Jurkat, Clone E6-1 (cell line): Measurements from ENCODE around the gene UNC5C. TPM values are rescaled to one million over a fixed set of nuclear protein-coding genes. Genes with fewer than 3 reads are reported as not detected.

Experiments
- DNase-seq: peaks from one replicate; pipeline ENCODE4 v3.0.0-alpha.2; 2011; ENCODE audit warnings: low read depth, low spot score
- H3K4me3 ChIP-seq: 2 replicates; pipeline ENCODE4 v1.5.1; 2011; ENCODE audit warnings: mild to moderate bottlenecking, low read length, control low read depth, moderate library complexity
- polyA plus RNA-seq: library from polyadenylated mRNA; unstranded; fragments of >200 nt; gene quantifications from one replicate; pipeline ENCODE4 v1.2.1, GENCODE V29; 2012; ENCODE audit warnings: missing spikeins; ENCODE audit not compliant: insufficient read length, insufficient read depth

The UNC5C gene
- polyA plus RNA-seq, result not detected

DNA sequence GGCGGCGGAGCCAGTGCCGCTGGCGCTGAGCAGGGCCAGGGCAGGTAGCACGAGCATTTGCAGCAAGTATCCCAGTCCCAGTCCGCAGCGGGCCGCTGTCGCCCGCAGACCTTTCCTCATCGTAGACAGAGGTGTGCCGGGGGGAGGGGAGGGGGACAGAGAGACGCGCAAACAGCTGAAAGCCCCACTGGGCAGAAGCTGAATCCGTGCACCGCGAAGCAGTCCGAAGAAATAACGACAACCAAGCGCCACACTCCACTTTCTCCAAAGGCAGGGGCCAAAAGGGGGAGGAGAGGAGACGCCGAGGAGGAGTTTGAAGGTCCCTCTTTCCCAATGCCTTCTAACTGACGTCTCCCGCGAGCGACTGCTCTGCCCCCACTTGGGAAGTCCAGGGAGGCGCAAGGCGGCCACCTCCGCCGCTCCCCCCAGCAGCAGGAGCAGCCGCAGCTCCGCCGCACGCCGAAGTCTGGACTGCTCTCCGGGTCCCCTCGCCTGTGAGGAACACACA, at the start of gene UNC5C:
Gene UNC5C (minus strand): TSS at position 236 of the 508 bp plus-strand sequence.
- DNase-seq, result no peak
- no peak within 1 kb of the TSS for H3K4me3 ChIP-seq

DNA sequence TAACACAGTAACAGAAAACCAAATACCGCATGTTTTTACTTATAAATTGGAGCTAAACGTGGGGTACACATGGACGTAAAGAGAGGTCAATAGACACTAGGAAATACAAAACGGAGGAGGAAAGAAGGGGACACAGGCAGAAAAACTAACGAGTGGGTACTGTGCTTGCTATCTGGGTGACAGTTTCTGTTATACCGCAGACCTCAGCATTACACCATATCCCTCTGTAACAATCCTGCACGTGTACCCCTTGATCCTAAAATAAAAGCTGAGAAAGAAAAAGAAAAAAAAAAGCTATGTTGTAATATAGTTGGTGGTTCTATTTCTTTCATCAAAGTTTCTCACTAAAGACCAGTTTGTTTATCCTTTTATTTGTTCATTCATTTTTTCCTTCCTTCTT, 47.9 kb upstream of the UNC5C start:
- DNase-seq, result peak; percentile 43
- no peak overlapping the region for H3K4me3 ChIP-seq

DNA sequence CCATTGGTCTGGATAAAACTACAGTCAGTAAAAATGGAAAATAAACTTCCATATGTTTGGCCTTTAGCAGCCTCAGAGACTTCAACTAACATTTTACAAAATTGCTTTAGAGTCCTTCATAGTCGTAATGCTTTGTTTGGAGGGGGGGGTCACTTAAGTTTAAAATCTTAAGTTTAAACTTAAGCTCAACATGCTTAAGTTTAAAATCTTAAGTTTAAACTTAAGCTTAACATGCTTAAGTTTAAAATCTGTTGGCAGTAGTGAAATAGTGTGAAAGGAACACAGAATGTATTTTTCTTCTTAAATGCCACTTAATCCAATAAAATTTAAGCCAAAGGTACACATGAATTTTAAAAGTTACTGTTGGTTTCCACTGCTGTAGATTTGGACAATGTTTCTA, 45.9 kb upstream of the UNC5C start:
- no peak for DNase-seq
- no peak overlapping the region for H3K4me3 ChIP-seq

DNA sequence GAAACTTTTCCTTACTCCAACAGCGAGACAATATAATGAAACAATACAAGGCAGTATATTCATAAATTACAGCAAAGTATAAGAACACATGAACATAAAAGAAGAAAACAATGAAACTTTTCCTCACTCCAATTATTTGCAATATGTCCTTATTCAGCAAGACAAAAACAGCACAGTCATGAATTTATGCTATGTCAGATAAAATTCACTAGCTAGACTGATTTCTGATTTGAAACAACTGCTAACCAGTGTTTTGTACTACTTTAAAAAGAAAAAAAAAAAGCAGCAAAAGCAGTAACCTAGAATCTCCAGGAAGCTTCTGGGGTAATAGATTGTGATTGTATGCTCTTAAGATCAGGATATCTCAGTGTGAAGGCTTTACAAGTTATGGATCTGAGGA, 45.2 kb upstream of the UNC5C start:
- no peak for DNase-seq

DNA sequence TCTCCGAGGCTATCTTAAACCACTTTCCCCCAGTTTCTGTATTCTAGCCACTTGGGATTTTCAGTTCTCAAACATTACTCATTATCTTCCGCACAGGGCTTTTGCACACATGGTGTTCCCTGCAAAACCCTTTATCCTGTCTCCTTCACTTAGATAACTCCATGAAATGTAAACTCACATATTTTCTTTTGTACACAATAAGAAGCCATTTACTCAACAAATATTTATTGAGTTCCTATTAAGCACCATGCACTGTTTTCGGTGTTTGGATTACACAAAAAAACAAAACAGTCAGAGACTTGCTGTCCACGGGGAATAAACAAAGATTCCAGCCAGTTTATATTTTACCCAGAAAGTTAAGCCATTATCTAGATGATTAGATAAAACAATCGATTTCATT, 42.5 kb upstream of the UNC5C start:
- H3K4me3 ChIP-seq, result no peak overlapping the region
- no peak for DNase-seq

More for the DNA sequence above, 45.2 kb upstream of the UNC5C start:
- no peak overlapping the region for H3K4me3 ChIP-seq

DNA sequence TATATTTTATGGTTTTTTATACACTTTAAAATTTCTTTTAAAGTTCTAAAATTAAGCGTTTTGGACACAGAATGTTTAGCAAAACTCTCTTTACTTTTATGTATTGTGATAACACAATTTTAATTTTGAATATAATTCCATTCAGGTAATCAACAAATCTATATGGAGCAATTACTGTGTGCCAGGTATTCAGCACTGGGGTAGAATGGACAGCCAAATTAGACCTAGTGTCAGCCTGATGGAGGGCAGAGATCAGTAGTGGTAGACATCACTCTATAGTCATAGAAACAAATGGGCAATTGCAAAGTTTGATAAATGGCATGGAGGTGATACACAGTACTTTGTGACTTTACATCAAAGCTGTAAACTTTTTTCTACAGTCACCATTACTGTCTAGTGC, 41.8 kb upstream of the UNC5C start:
- DNase-seq, result no peak
- no peak overlapping the region for H3K4me3 ChIP-seq

DNA sequence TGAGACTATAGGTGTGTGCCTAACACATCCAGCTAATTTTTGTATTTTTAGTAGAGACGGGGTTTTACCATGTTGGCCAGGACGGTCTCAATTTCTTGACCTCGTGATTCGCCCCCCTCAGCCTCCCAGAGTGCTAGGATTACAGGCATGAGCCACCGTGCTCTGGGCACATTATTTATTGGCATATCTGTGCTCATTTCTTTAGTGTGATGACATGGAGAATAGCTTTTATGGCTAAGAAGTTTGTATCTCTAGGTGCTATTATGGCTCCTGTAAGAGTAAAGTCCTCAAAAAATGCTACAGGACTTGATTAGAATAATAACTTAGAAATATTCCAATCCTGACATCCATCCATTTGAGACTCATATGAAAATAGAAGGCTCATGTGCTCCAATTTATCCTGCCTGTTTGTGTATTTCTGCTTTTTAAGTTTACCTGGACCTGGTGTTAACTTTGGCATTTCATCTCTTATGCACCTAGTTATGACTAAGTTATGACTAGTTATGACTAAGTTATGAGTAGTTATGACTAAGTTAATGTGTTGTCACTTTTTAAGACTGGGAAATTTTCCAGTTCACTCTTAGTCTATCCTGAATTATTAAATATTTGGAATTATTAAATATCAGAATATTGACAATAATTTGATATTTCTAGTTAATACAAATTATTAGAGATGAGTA, 36.4 kb upstream of the UNC5C start:
- no peak overlapping the region for H3K4me3 ChIP-seq
- DNase-seq, result no peak

DNA sequence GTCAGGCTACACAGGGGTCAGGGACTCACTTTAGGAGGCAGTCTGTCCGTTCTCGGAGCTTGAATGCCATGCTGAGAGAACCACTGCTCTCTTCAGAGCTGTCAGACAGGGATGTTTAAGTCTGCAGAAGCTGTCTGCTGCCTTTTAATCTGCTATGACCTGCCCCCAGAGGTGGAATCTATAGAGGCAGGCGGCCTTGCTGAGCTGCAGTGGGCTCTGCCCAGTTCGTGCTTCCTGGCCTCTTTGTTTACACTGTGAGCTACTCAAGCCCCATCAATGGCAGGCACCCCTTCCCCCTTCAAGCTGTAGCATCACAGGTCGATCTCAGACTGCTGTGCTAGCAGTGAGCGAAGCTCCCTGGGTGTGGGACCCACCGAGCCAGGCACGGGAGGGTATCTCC, 31.5 kb upstream of the UNC5C start:
- H3K4me3 ChIP-seq, result no peak overlapping the region
- no peak for DNase-seq

DNA sequence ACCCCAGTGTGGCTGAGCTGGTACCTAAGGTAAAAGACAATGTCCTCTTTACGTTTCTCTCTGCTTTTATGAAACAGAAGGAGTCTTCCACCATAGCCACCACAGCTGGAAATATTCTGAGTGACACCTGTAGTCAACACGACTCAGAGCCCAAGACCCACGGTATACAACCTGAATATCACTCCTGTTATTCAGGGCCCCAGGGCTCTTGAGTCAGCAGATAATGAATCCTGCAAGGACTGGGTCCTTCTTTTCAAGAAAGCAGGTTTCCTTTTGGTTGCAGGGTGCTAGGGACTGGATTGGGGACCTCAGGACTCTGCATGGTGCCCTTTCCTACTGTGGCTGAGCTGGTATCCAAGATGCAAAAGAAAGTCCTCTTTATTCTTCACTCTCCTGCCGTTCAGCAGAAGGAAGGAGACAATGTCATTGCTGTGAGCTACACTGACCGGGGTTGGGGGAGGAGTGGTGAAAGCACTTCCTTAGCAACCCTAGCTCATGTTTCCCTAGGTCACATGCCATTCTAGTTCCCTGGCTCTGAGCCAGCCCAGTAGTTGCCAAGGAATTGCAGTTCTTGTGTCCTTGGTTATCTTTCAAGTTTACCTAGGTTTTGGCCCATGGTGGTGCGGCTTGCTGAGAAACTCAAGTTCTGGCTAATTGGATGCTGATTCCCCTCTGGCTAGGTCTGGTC, 23.7 kb upstream of the UNC5C start:
- no peak overlapping the region for H3K4me3 ChIP-seq
- DNase-seq, result no peak

DNA sequence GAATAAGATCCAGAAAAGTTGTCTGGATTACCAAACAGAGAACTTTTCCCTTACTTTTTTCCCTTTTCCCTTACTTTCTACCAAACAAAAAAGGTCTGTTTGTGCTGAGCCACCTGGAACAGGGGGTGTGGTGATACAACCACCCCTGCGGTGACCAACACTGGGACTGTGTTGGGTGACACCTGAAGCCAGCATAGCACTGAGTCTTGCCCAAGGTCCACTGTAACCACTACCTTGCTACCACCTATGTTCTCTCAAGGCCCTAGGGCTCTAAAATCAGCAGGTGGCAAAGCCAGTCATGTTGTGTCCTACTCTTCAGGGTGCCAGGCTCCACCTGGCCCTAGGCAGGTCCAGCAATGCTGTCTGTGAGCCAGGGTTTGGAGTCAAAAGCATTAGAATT, 22.8 kb upstream of the UNC5C start:
- no peak for DNase-seq
- H3K4me3 ChIP-seq, result no peak overlapping the region

DNA sequence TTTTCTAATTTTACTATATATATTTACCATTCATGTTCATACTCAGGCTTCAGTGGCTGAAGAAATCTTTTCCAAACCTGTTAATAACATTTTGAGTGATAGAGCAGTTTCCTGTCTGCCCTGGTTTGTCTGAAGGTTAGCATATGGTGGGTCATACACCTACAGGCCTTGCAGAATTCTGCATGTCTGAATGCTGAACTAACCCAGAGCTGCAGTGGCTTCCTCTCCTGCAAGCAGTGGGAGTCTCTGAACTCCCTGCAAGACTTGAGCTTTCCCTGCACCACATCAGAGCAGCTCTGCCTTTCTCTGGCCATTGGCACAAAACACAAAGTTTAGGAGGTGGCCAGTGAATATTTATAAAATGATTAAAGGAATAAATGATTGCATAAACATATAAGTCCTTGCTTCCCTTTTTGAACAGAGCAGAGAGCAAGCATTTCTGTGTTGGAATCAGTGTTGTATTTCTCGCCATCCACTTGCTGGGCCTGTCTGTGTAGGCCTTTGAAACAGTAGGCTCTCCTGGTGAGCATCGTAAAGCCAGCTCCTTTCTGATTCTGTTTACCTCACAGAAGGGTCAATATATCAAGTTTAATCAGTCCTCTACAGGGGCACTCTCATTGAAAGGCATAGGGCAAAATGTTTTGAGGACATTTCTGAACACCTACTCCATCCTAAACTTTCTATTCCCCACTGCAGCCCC, 15.0 kb upstream of the UNC5C start:
- no peak for DNase-seq

DNA sequence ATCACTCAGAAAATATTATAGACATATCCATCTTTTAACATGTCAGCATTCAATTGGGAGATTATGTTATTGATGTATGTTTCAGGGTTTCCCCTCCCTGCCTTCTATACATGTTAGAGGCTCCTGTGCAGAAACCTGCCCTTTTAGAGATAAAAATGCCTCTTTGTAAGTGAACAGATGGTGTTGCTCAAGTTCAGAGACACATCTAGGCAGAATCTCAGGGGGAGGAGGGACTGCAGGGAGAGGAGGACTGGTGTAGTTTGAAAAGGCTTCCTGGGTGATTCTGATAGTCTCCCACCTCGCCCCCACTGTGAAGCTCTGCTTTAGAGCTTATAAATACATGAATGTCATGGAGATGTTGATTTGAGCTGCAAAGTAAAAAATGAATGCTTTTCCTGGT, 12.0 kb upstream of the UNC5C start:
- no peak for DNase-seq

More for the DNA sequence above, 15.0 kb upstream of the UNC5C start:
- H3K4me3 ChIP-seq, result no peak overlapping the region

DNA sequence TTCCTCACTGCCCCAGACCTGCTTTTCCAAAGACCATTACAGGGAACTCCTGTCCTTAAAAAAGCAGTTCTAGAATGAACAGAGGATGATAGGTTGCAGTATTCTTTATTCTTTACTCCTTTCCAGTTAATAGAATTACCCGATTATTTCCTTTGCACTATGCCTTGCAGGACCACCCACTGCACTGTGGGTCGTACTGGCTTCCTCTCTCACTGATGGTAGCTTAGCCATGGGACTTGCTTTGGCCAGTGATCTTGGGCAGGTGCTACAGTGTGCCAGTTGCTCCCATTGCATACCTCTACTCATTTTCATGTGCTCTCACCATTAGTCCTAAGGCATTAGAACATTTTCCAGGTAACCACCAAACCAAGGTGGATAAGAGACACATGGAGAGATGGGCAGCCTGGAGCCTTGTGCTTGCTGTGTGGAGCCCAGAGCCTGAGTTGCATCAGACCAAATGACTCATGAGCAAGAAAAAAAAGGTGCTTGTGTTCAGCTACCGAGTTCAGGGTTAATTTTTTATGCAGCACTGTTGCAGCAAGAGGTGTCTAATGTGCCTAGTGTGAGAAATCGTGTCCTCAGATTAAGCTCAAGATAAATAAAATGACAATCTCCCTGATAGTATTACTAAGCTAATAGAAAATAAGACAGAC, 7.6 kb upstream of the UNC5C start:
- DNase-seq, result no peak
- no peak overlapping the region for H3K4me3 ChIP-seq

More for the DNA sequence above, 12.0 kb upstream of the UNC5C start:
- no peak overlapping the region for H3K4me3 ChIP-seq

DNA sequence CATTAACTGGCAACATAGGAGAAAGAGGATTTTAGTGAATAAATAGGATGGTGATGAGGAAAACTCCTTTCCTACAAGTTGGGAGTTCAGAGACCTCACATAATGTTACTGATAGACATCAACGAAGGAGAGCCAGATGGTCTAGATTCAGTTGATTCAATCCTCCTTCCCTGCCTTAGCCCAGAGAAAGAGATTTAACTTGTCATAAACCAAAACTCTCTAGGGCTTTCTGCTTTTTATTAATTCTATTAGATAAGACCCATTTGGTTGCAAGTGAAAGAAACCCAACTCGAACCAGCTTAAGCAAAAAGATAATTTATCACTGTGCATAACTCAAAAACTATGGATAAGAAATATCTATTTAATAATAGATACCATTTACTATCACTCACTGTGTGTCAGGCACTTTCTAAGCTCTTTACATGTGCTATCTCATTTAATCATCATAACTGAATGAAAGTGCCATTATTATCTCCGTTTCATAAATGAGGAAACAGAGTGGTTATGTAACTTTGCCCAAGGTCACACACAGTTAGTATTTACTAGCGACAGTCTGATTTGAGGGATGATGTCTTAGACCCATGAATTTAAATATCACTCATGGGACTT, 4.3 kb upstream of the UNC5C start:
- no peak for DNase-seq
- H3K4me3 ChIP-seq, result no peak overlapping the region

DNA sequence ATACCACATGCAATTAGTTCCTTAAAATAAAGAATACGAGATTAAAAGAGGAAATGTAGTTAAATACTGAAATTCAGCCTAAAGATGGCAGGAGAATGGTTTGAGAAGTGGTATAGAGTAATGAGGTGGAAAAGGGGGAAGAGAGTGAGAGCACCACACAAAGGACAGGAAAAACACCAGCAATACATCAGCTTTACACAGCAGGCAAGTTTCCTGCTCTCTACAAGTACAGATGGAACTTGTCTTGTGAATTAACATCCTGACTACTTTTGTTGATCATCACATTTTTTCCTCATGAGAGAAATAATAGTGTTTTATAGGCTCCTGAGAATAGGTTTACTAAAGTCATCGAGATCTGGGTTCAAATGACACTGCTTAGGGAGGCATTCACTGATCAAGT, 2.9 kb upstream of the UNC5C start:
- no peak overlapping the region for H3K4me3 ChIP-seq
- no peak for DNase-seq

DNA sequence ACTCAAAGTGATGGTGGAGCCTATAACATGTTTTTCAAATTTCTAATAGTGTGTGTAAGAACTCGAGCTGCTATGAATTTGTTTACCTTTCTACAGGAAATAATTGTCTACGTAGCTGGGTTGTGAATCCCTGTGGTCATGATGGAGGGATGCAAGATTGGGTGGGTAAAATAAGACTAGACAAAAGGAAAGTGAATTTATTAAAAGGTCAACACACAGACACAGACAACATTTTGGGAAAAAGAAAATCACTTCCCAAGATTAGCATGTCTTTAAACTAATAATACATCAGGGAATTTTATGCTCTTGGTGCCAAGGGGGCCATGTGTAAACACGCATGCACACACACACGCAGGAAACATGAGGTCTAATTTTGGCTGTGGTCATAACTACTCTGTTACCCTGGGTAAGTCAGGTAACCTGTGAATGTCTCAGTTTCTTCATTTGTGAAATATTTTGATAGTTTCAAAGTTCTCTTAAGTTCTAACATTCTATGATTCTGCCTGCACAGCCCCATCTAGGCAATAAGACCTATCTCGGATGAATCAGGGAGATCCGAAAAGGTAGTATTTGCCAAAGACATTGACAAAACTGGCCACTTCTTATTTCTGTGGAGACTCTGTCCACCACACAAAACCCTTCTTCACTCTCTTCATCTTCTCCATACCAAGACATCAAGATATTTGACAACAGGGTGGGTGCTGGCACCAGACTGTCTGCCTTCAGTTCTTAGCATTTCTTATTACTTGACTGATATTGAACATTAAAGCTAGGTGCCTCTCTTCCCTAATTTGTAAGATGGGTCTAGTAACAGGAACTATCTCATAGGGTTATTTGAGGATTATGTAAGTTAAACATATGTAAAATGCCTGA, 1.6 kb upstream of the UNC5C start:
- no peak overlapping the region for H3K4me3 ChIP-seq
- DNase-seq, result no peak

DNA sequence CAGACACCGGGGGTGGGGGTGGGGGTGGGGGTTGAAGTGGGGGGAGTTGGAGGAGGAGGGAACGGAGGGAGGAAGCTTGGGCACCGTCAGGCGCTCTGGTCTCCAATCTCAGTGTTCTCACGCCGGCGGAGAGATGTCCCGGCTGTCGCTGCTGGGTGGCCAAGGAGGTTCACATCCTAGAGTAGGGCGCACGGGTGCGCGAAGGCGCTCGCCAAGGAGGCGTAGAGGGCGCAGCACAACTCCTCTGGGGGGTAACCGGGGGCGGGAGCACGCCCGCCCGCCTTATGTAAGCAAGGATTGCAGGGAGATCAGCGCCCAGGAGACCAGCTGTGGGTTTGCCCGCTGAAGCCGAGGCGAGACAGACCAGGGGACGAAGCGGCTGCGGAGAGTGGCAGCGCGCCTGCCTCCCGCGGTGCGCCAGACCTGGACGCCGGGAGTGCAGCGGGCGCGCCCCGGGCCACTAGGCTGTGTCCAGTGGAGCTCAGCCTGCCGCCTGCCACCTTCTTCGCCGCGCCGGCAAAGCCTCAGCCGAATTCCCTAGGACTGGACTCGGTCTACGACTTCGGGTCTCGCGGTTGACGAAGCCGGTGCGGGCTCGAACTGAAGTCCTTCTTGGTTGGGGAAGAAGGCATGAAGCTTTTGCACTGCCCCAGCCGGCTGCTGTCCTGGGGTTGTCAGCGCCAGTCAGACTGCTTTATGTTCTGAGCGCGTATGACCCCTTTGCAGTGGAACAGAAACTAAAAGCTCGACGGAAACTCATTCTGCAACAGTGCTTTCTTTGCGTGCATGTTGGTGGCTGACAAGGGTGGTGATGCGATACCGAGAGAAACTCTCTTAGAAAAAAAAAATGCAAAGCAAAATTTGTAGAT, 707 bp upstream of the UNC5C start:
- H3K4me3 ChIP-seq, result no peak overlapping the region
- DNase-seq, result no peak
